HEK293T (cell line): ENCODE data around the gene ADCY2.

Experiments used
- BHLHE40 ChIP-seq: fragments of 450-650 bp; IDR thresholded peaks from 2 replicates; pipeline ENCODE4 v1.6.1; 2016; ENCODE audit warnings: mild to moderate bottlenecking, moderate library complexity, borderline replicate concordance
- CTBP1 ChIP-seq: fragments of 450-650 bp; IDR thresholded peaks from 2 replicates; pipeline ENCODE4 v1.6.1; 2016; ENCODE audit warnings: borderline replicate concordance
- ELF4 ChIP-seq: fragments of 450-650 bp; IDR thresholded peaks from 2 replicates; pipeline ENCODE4 v1.6.1; 2017; ENCODE audit warnings: antibody characterized with exemption
- FOXK2 ChIP-seq: fragments of 450-650 bp; IDR thresholded peaks from 2 replicates; pipeline ENCODE4 v1.6.1; 2016; ENCODE audit warnings: mild to moderate bottlenecking
- FOXM1 ChIP-seq: fragments of 450-650 bp; IDR thresholded peaks from 2 replicates; pipeline ENCODE4 v1.6.1; 2017; ENCODE audit warnings: mild to moderate bottlenecking, borderline replicate concordance
- HDGF ChIP-seq: fragments of 450-650 bp; IDR thresholded peaks from 2 replicates; pipeline ENCODE4 v1.6.1; 2017; ENCODE audit warnings: antibody characterized with exemption, borderline replicate concordance
- SP1 ChIP-seq: fragments of 450-650 bp; IDR thresholded peaks from 2 replicates; pipeline ENCODE4 v1.6.1; 2017
- SUZ12 ChIP-seq: fragments of 450-650 bp; IDR thresholded peaks from 2 replicates; pipeline ENCODE4 v1.6.1; 2016; ENCODE audit warnings: mild to moderate bottlenecking
- TF ChIP-seq, protein P1 (sequence below): fragments of 450-650 bp; IDR thresholded peaks from 2 replicates; pipeline ENCODE4 v1.6.1; 2016

- TF ChIP-seq HDGF: no peak
- no peak for TF ChIP-seq SUZ12
- no peak for TF ChIP-seq SP1
- TF ChIP-seq, protein P1, sequence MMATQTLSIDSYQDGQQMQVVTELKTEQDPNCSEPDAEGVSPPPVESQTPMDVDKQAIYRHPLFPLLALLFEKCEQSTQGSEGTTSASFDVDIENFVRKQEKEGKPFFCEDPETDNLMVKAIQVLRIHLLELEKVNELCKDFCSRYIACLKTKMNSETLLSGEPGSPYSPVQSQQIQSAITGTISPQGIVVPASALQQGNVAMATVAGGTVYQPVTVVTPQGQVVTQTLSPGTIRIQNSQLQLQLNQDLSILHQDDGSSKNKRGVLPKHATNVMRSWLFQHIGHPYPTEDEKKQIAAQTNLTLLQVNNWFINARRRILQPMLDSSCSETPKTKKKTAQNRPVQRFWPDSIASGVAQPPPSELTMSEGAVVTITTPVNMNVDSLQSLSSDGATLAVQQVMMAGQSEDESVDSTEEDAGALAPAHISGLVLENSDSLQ: no peak
- no peak for TF ChIP-seq FOXM1
- TF ChIP-seq FOXK2: no peak
- no peak for TF ChIP-seq BHLHE40
- no peak for TF ChIP-seq CTBP1
- no peak for TF ChIP-seq ELF4
Observed at GRCh38 chr5:7437836-7438235, 41.9 kb downstream of the ADCY2 start.
